ENCODE data around the gene CNDP1.

Gene CNDP1

DNA sequence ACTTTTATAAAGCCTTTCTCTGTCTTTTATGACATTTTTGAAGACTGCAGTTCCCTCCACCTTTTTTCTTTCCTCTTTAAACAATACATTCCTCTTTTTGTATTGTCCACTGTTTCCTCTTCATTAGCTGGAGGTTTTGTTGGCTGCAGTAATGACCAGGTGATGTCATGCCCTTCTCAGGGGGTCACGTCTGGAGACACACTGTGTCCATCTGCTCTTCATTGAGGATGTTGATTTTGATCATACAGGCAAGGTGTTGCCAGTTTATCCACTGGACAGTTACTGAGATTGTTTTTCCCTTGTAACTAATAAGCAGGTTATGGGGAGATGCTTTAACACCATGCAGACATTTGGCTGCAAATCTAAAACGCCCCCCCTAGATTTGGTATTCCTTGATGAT lies 83.2 kb downstream of the CNDP1 start:
- no peak for DNase-seq (ENCODE audit: low read depth in 2 of 3, low spot score in 2 of 3)

DNA sequence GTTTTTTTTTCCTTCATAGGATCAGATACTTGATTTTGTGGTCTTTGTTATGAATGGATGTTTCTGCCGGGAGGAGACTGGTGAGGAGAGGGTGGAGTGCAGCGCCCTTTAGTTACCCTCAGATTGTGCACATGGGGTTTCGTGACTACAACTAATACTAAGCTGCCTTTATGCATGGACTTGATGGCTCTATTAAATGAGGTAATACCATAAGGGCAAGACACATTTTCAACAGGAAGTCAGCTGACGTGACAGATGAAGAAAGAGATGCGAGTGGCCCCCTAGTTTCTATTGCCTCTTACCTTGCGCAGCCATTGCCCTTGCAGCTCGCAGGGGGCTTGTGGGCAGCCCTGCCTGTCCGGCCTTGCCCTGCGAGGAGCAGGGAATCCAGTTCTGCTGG lies 87.8 kb downstream of the CNDP1 start:
- no peak for DNase-seq (ENCODE audit: low read depth in 2 of 3, low spot score in 2 of 3)

DNA sequence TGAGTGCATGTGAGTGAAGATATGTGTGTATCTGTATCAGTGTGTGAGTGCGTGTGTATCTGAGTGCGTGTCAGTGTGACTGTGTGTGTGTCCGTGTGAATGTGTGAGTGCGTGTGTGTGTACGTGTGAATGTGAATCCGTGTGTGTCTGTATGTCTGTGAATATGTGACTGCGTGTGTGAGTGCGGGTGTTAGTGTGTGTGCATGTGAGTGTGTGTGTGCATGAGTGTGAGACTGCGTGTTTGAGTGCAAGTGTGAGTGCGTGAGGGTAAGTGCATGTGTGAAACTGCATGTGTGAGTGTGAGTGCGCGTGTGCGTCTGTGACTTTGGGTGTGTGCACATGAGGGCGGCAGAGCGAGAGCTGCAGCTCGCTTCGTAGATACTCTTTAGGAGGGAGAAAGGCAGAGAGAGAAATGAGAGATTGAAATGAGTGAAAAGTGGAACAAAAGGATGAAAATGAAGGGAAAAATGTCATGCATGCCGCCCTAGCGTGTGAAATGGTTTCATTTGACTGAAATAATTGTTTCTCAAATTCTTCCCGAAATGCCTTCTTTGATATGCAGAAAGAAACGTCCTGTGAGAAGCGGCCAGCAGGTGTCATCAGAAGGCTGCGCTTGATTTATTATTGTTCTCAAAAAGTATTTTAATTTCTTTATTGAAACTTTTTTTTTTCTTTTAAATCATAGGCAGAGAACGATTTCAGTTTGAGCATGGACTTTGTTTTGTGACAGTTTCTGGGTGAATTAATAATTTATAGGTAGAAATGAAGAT lies 88.9 kb downstream of the CNDP1 start:
- DNase-seq (ENCODE audit: low read depth in 2 of 3, low spot score in 2 of 3) = no peak

DNA sequence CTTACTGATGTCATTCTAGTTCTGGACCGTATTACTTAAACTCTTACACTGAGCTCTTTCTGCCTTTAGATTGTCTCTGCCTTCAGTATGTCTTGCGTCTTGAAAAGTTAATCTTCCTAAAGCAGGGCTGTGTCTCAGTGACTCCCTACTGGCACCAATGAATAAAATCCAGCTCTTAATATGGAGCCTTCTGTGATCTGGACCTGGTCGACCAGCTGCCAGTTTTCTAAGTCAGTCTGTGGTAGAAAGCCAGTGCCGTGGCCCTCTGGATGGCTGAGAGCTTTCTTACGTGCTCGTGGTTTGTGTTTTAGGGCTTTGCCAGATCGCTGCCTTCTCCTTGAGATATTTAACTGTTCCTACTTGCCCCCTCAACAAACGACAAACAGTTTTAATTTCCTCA lies 90.2 kb downstream of the CNDP1 start:
- no peak for DNase-seq (ENCODE audit: low read depth in 2 of 3, low spot score in 2 of 3)

DNA sequence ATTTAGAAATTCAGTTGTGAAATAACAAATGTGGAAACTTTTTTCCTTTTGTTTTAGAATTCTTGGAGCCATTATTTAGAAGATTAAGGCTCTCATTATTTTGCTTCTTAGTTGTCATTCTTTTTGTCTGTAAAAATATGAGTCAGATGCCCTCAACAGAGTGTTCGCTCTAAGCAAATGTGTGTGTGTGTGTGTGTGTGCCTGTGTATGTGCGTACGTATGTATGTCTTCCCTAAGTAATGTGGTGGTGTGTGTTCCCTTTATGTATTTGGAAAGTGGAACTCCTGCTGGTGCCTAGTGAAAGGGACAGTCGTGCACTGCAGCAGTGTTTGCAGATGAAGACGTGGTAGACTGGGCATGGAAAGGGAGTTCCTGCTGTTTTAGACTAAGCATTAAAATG lies 90.9 kb downstream of the CNDP1 start:
- no peak for DNase-seq (ENCODE audit: low read depth in 2 of 3, low spot score in 2 of 3)

DNA sequence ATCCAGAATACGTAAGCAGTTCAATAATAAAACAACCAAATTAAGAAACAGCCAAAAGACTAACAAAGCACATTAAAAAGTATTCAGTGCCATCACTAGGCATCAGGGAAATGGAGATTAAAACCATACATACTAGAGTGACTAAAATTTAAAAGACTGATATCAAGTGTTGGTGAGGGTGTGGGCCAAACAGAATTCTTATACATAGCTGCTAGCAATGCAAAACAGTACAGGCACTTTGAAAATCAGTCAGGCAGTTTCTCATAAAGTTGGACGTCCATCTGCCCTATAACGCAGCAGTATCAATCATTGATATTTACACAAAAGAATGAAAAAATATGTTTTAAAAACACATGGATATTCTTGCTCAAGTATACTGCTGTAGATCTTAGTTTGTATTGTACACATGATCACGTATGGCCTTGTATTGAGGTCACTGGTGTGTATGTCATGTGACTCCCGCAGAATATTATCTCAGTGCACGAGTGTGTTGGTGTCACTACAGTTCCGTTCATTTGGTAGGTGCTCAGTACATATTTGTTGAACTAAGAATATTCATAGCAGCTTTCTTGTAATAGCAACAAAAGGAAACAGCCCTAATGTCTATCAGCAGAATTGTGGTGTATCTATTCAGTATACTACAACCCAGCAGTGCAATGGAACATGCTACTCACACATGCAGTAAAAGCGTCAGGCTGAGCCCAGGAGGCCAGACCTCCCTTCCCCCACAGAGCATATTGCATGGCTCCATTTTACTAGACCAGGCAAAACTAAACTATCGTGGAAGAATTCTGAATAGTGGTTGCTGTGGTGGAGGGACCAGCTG lies 92.0 kb downstream of the CNDP1 start:
- DNase-seq (ENCODE audit: low read depth in 2 of 3, low spot score in 2 of 3) = no peak

DNA sequence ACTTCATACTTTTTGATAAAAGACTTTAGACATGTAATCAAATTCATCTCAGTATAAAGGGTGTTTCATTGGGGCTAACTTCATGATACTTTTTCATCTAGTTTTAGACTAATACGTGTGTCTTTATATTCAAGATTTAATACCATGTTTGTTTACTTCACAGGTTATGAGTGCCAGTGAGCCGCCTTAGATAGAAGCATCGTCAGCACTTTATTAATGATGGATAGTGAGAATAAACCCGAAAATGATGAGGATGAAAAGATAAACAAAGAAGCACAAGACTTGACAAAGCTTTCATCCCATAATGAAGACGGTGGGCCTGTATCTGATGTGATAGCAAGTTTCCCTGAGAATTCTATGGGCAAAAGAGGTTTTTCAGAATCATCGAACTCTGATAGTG lies 96.5 kb downstream of the CNDP1 start:
- no peak for DNase-seq (ENCODE audit: low read depth in 2 of 3, low spot score in 2 of 3)

DNA sequence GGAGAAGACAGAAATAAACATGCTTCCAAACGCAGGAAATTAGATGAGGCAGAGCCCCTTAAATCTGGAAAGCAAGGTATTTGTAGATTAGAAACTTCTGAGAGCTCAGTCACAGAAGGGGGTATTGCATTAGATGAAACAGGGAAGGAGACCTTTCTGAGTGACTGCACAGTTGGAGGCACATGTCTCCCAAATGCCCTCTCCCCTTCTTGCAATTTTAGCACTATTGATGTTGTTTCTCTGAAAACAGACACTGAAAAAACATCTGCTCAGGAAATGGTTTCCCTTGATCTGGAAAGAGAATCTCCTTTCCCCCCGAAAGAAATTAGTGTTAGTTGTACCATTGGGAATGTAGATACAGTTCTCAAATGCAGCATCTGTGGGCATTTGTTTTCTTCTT lies 96.9 kb downstream of the CNDP1 start:
- no peak for DNase-seq (ENCODE audit: low read depth in 2 of 3, low spot score in 2 of 3)

DNA sequence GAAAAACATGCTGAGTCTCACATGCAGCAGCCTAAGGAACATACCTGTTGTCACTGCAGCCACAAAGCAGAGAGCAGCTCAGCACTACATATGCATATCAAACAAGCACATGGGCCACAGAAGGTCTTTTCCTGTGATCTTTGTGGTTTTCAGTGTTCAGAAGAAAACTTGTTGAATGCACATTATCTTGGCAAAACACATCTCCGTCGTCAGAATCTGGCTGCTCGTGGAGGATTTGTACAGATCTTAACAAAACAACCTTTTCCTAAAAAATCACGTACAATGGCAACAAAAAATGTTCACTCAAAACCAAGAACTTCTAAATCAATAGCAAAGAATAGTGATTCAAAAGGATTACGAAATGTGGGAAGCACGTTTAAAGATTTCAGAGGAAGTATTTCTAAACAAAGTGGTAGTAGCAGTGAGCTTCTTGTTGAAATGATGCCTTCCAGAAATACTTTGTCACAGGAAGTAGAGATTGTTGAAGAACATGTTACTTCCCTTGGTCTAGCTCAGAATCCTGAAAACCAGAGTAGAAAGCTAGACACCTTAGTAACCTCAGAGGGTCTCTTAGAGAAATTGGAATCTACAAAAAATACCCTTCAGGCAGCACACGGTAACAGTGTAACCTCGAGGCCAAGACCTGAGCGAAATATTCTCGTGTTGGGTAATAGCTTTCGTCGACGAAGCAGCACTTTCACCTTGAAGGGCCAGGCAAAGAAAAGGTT lies 97.5 kb downstream of the CNDP1 start:
- no peak for DNase-seq (ENCODE audit: low read depth in 2 of 3, low spot score in 2 of 3)

DNA sequence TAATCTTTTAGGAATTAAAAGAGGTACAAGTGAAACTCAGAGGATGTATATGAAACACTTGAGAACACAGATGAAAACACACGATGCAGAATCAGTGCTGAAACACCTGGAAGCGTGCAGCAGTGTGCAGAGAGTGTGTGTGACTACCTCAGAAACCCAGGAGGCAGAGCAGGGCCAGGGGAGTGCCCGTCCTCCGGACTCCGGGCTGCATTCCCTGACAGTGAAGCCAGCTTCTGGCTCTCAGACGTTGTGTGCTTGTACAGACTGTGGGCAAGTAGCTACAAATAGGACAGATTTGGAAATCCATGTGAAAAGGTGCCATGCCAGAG lies 98.0 kb downstream of the CNDP1 start:
- DNase-seq (ENCODE audit: low read depth in 2 of 3, low spot score in 2 of 3) = no peak

DNA sequence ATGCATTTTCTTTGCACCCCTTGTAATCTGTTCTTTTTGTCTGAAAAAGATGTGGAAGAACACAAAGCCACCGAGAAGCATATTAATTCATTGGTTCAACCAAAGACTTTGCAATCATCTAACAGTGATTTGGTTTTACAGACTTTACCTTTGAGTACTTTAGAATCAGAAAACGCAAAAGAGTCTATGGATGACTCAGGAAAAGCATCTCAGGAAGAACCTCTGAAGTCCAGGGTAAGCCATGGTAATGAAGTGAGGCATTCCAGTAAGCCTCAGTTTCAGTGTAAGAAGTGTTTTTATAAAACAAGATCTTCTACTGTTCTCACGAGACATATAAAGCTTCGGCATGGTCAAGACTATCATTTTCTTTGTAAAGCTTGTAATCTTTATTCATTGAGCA lies 98.6 kb downstream of the CNDP1 start:
- no peak for DNase-seq (ENCODE audit: low read depth in 2 of 3, low spot score in 2 of 3)

DNA sequence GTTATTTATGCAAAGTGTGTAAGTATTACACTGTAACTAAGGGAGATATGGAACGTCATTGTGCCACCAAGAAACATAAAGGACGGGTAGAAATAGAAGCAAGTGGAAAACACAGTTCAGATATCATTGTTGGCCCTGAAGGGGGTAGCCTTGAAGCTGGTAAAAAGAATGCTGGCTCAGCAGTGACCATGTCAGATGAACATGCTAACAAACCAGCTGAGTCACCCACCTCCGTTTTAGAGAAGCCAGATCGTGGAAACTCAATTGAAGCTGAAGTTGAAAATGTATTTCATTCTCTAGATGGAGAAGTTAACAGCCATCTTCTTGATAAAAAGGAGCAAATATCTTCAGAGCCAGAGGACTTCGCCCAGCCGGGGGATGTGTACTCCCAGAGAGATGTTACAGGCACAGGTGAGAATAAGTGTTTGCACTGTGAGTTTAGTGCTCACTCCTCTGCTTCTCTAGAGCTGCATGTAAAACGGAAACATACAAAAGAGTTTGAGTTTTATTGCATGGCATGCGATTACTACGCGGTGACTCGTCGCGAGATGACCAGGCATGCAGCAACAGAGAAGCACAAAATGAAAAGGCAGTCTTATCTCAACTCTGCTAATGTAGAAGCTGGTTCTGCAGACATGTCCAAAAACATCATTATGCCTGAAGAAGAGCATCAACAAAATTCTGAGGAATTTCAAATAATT lies 99.5 kb downstream of the CNDP1 start:
- DNase-seq (ENCODE audit: low read depth in 2 of 3, low spot score in 2 of 3) = no peak

DNA sequence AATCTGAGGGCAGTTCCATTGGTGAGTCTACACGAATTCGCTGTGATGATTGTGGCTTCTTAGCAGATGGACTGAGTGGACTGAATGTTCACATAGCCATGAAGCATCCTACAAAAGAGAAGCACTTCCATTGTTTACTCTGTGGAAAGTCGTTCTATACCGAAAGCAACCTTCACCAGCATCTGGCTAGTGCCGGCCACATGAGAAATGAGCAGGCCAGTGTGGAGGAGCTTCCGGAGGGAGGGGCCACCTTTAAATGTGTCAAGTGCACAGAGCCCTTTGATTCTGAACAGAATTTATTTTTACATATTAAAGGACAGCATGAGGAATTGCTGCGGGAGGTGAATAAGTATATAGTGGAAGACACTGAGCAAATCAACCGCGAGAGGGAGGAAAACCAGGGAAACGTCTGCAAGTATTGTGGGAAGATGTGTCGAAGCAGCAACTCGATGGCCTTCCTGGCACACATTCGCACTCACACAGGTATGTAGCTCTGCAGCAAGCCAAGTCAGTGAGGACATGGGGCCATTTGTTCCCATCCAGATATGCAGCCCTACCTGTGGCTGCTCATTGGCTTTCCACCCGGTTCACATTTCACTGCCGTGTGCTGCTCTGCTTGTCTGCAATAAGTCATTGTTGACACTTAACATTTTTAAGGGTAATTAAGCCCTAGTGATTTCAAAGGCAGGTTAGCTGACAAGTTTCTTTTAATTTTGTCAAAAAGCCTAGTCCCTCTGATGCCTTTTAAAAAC lies 101.1 kb downstream of the CNDP1 start:
- DNase-seq (ENCODE audit: low read depth in 2 of 3, low spot score in 2 of 3) = no peak
